Dedifferentiated amniotic fluid mesenchymal stem cell (primary cell): ENCODE measurements around the gene STRBP.

Experiments
- DNase-seq: peaks from one replicate; pipeline ENCODE4 v3.0.0-alpha.2; 2016; ENCODE audit errors: extremely low spot score

Gene STRBP

GRCh38 chr9:123099548-123099947, 168.8 kb downstream of the STRBP start:
- DNase-seq: no peak

- no peak for DNase-seq
Observed at GRCh38 chr9:123099042-123099441, 169.3 kb downstream of the STRBP start.

- no peak for DNase-seq
Observed at GRCh38 chr9:123098096-123098459, 170.3 kb downstream of the STRBP start.

- no peak for DNase-seq
Observed at GRCh38 chr9:123097430-123098095, 170.8 kb downstream of the STRBP start.

- no peak for DNase-seq
Observed at GRCh38 chr9:123096987-123097386, 171.4 kb downstream of the STRBP start.

- no peak for DNase-seq
Observed at GRCh38 chr9:123093141-123093540, 175.2 kb downstream of the STRBP start.

GRCh38 chr9:123091459-123091858, 176.9 kb downstream of the STRBP start:
- DNase-seq: no peak

GRCh38 chr9:123090956-123091355, 177.4 kb downstream of the STRBP start:
- DNase-seq: no peak

GRCh38 chr9:123090198-123090896, 178.0 kb downstream of the STRBP start:
- no peak for DNase-seq

- no peak for DNase-seq
Observed at GRCh38 chr9:123089790-123090189, 178.6 kb downstream of the STRBP start.

- no peak for DNase-seq
Observed at GRCh38 chr9:123089040-123089439, 179.3 kb downstream of the STRBP start.

- no peak for DNase-seq
Observed at GRCh38 chr9:123087359-123087888, 181.0 kb downstream of the STRBP start.

- DNase-seq: no peak
Observed at GRCh38 chr9:123085916-123086315, 182.5 kb downstream of the STRBP start.

GRCh38 chr9:123084256-123084655, 184.1 kb downstream of the STRBP start:
- DNase-seq: no peak

- DNase-seq: no peak
Observed at GRCh38 chr9:123083680-123084079, 184.7 kb downstream of the STRBP start.

- DNase-seq: peak; percentile 57
Observed at GRCh38 chr9:123081824-123082223, 186.6 kb downstream of the STRBP start.

- DNase-seq: no peak
Observed at GRCh38 chr9:123080444-123080843, 187.9 kb downstream of the STRBP start.

GRCh38 chr9:123074628-123075027, 193.8 kb downstream of the STRBP start:
- no peak for DNase-seq

GRCh38 chr9:123073991-123074422, 194.4 kb downstream of the STRBP start:
- DNase-seq: peak; percentile 52

- DNase-seq: no peak
Observed at GRCh38 chr9:123073441-123073840, 194.9 kb downstream of the STRBP start.

- no peak for DNase-seq
Observed at GRCh38 chr9:123072407-123072995, 195.9 kb downstream of the STRBP start.
